Stimulated activated effector memory CD8-positive, alpha-beta T cell treated with anti-CD3 and anti-CD28 coated beads, Interleukin-12 subunit alpha, Interleukin-12 subunit beta, amount 100 ng/mL, for 72 hours (primary cell): Measurements from ENCODE around the gene PER3.

ENCODE experiments used
- ATAC-seq: fragments of 150-1000 bp; cut with Tn5 transposase; 2 replicates; pipeline ENCODE4 v1.10.0; 2021
- DNase-seq, 2 donors: peaks; one replicate each; pipeline ENCODE4 v3.0.0; 2021 to 2022; ENCODE audit warnings: low spot score in 2 of 2
- H3K27ac Mint-ChIP-seq: one replicate; pipeline ENCODE4 v1.8.0; 2022; ENCODE audit warnings: mild to moderate bottlenecking, mixed read lengths
- H3K36me3 Mint-ChIP-seq: one replicate; pipeline ENCODE4 v1.8.0; 2022; ENCODE audit warnings: mild to moderate bottlenecking, mixed read lengths
- H3K4me1 Mint-ChIP-seq: one replicate; pipeline ENCODE4 v1.8.0; 2022; ENCODE audit warnings: mixed read lengths
- H3K4me3 Mint-ChIP-seq: one replicate; pipeline ENCODE4 v1.8.0; 2022; ENCODE audit warnings: mild to moderate bottlenecking, mixed read lengths
- H3K9me3 Mint-ChIP-seq: one replicate; pipeline ENCODE4 v1.8.0; 2022; ENCODE audit warnings: mixed read lengths

The PER3 gene

DNA sequence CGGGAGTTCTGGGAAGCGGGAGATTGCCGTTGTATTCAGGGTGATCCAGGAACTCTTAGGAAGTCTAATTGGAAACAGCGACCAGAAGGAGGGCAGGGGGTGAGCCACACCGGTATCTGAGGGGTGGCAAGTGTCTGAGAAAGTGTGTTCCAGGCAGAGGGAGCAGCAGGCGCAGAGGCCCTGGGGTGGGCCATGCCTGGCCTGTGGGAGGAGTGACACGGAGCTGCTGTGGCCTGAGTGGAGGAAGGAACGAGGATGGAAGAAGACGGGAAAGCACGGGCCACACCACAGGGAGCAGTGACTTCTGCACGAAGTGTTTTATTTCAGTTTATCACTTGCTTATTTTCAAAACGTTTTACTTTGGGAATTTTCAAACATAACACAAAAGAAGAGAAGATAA, 11.3 kb downstream of the PER3 start:
- H3K27ac Mint-ChIP-seq: peak overlapping the region; percentile 17
- H3K36me3 Mint-ChIP-seq: no peaks in the 10 kb centered on the region
- DNase-seq (no peak), ATAC-seq (no peak)
- H3K9me3 Mint-ChIP-seq: peaks cover 4% of the 10 kb centered on the region
- H3K4me3 Mint-ChIP-seq: no peak overlapping the region
- H3K4me1 Mint-ChIP-seq: no peaks in the 10 kb centered on the region

DNA sequence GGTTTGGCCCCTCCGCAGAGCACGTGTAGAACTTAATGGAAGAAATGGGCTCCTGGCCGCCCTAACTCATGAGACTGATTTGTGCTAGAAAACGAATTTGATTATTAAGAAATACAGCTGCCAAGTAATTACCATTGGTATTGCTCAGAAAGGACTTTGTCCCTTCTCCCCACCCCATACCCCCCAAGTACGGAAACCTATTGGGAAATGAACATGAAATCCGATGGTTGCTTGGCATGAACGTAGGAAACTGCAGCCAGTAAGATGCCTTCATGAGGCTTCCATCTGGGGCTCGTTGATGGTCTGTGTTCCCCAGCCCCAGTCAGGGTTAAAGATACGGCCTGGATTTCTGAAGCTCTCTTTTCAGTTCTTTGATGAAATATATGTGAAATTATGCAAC, 21.4 kb downstream of the PER3 start:
- H3K4me3 Mint-ChIP-seq: no peak overlapping the region
- H3K27ac Mint-ChIP-seq: no peak overlapping the region
- H3K4me1 Mint-ChIP-seq: no peaks in the 10 kb centered on the region

DNA sequence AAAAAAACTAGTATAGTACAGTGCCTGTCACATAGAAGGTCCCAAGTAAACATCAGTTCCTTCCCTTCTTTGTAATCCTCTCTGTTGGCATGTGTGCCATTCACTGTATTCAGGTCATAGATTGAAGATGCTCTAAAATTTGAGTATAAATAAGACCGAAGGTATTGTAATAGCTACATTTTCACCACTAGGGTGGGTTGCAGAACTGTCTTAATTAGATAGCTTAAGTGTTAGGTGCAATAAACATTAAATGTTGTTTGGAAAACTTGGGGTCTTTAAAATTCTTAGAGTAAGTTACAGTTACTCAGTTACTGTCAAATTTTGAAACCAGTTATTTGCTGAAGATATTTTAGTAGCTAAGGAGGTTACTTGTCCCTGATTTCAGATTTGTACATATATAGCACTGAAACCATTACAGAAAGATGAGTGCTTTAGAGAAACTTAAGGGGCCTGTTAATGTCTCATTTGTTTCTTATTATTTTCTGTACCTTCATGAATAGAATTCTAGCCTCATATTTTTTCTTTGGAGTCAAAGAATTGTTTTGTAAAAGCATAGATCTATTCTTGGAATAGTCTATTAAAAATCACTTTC, 24.3 kb downstream of the PER3 start:
- DNase-seq (no peak), ATAC-seq (no peak)
- Mint-ChIP-seq H3K4me1 (no peaks in the 10 kb centered on the region), H3K27ac (no peak overlapping the region), H3K9me3 (peaks cover 5% of the 10 kb centered on the region), H3K4me3 (no peak overlapping the region), H3K36me3 (peaks cover 35% of the 10 kb centered on the region)

More for the DNA sequence above, 21.4 kb downstream of the PER3 start:
- peaks cover 31% of the 10 kb centered on the region for H3K36me3 Mint-ChIP-seq
- ATAC-seq (no peak), DNase-seq (no peak)
- no peaks in the 10 kb centered on the region for H3K9me3 Mint-ChIP-seq

DNA sequence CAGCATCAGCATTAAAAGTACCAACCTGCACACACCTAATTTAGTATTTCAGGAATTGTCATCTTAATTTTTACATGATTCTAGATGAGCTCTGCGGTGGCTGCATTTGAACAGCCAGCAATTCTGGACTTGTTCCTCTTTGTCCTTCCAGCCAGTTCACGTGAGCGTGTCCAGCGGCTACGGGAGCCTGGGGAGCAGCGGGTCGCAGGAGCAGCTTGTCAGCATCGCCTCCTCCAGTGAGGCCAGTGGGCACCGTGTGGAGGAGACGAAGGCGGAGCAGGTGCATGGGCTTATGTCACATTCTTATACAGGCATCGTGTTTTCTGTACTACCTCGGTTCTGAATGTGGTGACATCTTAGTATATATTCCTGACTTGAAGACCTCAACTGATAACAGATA, 25.7 kb downstream of the PER3 start:
- Mint-ChIP-seq H3K27ac (no peak overlapping the region), H3K9me3 (peaks cover 15% of the 10 kb centered on the region), H3K4me1 (no peaks in the 10 kb centered on the region), H3K4me3 (no peak overlapping the region), H3K36me3 (peaks cover 26% of the 10 kb centered on the region)
- no peak for DNase-seq
- no peak for ATAC-seq

DNA sequence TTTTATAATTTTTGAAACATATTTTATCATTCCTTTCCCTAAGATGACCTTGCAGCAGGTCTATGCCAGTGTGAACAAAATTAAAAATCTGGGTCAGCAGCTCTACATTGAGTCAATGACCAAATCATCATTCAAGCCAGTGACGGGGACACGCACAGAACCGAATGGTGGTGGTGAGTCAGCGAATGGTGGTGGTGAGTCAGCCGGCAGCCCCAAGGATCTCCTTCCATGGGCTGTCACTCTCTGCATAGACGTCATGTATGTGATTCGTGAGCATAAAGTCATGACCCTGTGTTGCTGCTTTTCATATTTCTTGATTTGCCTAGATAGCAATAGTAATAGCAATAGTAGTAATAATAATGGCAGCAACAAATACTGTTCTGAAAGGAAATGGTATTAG, 26.3 kb downstream of the PER3 start:
- Mint-ChIP-seq H3K4me3 (no peak overlapping the region), H3K9me3 (peaks cover 15% of the 10 kb centered on the region), H3K4me1 (no peaks in the 10 kb centered on the region), H3K27ac (no peak overlapping the region), H3K36me3 (peaks cover 20% of the 10 kb centered on the region)
- DNase-seq (no peak), ATAC-seq (peak; percentile 99)

DNA sequence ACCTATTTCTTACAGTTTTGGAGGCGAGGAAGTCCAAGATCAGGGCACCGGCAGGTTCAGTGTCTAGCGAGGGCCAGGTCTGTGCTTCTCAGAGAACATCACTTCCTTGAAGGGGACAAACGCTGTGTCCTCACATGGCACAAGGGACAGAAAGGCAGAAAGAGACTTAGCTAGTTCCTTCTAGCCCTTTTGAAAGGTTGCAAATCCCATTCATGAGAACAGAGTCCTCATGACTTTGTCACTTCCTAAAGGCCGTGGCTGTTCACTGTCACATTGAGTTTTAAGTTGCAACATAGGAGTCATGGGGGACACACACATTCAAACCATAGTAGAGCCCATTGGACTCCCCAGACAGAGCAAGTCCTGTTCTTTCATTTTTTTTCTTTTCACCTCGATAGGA, 27.4 kb downstream of the PER3 start:
- no peak overlapping the region for H3K4me3 Mint-ChIP-seq
- DNase-seq (no peak), ATAC-seq (no peak)
- H3K36me3 Mint-ChIP-seq: peaks cover 19% of the 10 kb centered on the region
- peaks cover 15% of the 10 kb centered on the region for H3K9me3 Mint-ChIP-seq
- no peaks in the 10 kb centered on the region for H3K4me1 Mint-ChIP-seq
- H3K27ac Mint-ChIP-seq: no peak overlapping the region

DNA sequence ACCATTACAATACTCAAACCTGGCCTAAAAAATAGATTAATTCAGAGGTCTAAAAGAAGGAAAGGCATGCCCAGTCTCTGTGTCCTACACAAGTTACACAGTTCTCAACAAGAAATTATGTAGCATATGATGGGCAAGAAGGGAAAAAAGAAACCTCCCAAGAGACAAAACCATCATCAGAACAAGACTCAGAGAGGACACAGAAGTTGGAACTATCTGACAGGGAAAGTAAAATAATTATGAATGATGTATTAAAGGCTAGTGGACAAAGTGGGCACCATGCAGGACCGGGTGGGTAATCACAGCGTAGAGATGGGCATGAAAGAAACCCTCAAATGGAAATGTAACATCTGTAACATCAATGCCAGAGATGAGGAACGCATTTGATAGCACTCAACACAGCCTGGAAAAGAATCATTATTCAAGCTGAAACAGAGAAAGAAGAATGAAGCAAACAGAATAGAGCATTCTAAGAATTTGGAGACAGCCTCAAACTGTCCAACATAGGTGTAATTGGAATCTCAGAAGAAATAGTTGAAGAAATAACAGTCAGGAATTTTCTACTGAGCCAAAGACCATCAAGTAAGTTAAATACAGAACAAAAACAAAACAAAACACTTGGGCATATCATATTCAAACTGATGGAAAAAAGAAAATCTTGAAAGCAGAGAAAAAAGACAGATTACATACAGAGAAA, 29.7 kb downstream of the PER3 start:
- peaks cover 19% of the 10 kb centered on the region for H3K36me3 Mint-ChIP-seq

DNA sequence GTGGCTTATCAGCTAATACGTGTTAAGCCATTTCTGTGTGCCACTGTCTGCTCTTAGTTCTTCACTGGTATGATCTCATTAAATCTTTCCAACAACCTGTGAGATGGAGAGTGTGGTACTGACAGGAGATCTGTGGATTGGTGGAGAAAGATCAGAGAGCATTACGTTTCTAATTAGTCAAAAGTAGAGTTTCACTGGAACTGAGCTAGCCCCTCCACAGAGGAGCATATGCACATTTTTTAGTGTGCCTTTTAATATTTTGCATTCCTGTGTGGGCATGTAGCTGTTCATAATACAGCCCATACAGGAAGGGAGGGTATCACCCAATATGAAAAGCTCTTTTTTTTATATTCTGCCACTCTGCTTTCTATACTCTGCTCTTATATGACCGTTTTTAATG, 37.2 kb downstream of the PER3 start:
- H3K36me3 Mint-ChIP-seq: peaks cover 27% of the 10 kb centered on the region
- no peak overlapping the region for H3K4me3 Mint-ChIP-seq
- ATAC-seq (no peak), DNase-seq (no peak)
- H3K4me1 Mint-ChIP-seq: no peaks in the 10 kb centered on the region
- no peak overlapping the region for H3K27ac Mint-ChIP-seq
- no peaks in the 10 kb centered on the region for H3K9me3 Mint-ChIP-seq

More for the DNA sequence above, 29.7 kb downstream of the PER3 start:
- ATAC-seq (no peak), DNase-seq (no peak)
- no peaks in the 10 kb centered on the region for H3K4me1 Mint-ChIP-seq
- peaks cover 15% of the 10 kb centered on the region for H3K9me3 Mint-ChIP-seq
- H3K4me3 Mint-ChIP-seq: no peak overlapping the region
- H3K27ac Mint-ChIP-seq: no peak overlapping the region

DNA sequence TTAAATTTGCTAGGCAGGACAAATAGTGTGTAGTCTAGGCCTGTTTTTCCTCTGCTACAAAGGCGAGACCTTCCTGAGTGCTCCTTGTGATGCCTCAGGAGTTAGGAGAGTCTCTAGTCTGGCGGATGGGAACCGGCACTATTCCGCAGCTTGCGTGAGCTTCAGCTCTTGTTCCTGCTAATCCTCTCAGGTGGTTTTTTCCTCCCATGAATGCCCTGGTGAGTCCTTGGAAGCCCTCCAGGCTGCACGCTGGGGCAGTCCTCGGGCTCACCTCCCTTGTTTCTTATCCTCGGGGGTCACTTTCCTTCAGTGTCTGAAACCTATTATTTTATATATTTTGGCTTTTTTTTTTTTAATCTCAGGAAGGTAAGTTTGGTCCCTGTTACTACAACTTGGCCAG, 40.6 kb downstream of the PER3 start:
- Mint-ChIP-seq H3K4me3 (no peak overlapping the region), H3K36me3 (peaks cover 31% of the 10 kb centered on the region)
- no peak for ATAC-seq

DNA sequence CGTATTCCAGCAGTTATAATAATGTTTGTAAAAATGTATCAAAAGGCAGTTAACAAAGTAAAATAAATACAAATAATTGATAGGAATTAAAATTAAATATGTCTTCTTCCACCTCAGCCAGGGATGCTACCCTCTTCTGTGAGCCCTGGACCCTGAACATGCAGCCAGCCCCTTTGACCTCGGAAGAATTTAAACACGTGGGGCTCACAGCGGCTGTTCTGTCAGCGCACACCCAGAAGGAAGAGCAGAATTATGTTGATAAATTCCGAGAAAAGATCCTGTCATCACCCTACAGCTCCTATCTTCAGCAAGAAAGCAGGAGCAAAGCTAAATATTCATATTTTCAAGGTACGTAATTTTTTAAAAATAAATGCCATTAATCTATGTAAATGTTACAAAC, 42.3 kb downstream of the PER3 start:
- no peak for ATAC-seq
- peaks cover 18% of the 10 kb centered on the region for H3K4me1 Mint-ChIP-seq

More for the DNA sequence above, 40.6 kb downstream of the PER3 start:
- Mint-ChIP-seq H3K9me3 (no peaks in the 10 kb centered on the region), H3K4me1 (peaks cover 6% of the 10 kb centered on the region), H3K27ac (no peak overlapping the region)
- no peak for DNase-seq

DNA sequence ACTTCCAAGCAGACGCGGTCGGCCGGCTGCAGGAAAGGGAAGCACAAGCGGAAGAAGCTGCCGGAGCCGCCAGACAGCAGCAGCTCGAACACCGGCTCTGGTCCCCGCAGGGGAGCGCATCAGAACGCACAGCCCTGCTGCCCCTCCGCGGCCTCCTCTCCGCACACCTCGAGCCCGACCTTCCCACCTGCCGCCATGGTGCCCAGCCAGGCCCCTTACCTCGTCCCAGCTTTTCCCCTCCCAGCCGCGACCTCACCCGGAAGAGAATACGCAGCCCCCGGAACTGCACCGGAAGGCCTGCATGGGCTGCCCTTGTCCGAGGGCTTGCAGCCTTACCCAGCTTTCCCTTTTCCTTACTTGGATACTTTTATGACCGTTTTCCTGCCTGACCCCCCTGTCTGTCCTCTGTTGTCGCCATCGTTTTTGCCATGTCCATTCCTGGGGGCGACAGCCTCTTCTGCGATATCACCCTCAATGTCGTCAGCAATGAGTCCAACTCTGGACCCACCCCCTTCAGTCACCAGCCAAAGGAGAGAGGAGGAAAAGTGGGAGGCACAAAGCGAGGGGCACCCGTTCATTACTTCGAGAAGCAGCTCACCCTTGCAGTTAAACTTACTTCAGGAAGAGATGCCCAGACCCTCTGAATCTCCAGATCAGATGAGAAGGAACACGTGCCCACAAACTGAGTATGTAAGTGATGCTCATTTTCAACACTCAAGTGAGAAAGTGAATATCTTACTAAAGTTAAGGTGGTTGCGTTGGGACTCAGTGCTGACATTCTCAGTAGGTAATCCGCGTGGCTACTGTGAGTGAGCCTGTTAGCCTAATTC, 43.2 kb downstream of the PER3 start:
- H3K36me3 Mint-ChIP-seq: peaks cover 36% of the 10 kb centered on the region

More for the DNA sequence above, 42.3 kb downstream of the PER3 start:
- H3K4me3 Mint-ChIP-seq: peak overlapping the region; percentile 79
- peaks cover 32% of the 10 kb centered on the region for H3K36me3 Mint-ChIP-seq
- H3K9me3 Mint-ChIP-seq: no peaks in the 10 kb centered on the region
- DNase-seq: no peak
- peak overlapping the region; percentile 89 for H3K27ac Mint-ChIP-seq

DNA sequence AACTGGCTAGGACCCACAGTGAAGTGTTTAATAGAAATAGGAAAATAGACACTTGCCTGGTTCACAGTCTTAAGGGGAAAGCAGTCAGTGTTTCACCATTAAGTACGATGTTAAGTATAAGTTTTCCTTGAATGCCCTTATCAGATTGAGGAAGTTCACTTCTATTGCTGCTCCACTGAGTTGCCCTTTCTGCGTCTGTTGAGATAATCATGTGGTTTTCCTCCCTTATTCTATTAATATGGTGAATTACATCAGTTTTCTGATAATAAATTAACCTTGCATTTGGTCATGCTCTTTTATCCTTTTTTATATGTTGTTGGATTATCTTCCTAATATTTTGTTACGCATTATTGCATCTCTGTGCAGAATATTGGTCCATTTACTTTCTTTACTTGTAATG, 47.4 kb downstream of the PER3 start:
- Mint-ChIP-seq H3K36me3 (peaks cover 67% of the 10 kb centered on the region), H3K27ac (no peak overlapping the region), H3K9me3 (no peaks in the 10 kb centered on the region), H3K4me1 (peaks cover 23% of the 10 kb centered on the region), H3K4me3 (no peak overlapping the region)
- no peak for DNase-seq
- no peak for ATAC-seq

More for the DNA sequence above, 43.2 kb downstream of the PER3 start:
- Mint-ChIP-seq H3K4me1 (peaks cover 23% of the 10 kb centered on the region), H3K27ac (peak overlapping the region; percentile 89), H3K4me3 (peak overlapping the region; percentile 79), H3K9me3 (no peaks in the 10 kb centered on the region)
- peak; percentile 79 for ATAC-seq
- peak; percentile 8 to 64 for DNase-seq

DNA sequence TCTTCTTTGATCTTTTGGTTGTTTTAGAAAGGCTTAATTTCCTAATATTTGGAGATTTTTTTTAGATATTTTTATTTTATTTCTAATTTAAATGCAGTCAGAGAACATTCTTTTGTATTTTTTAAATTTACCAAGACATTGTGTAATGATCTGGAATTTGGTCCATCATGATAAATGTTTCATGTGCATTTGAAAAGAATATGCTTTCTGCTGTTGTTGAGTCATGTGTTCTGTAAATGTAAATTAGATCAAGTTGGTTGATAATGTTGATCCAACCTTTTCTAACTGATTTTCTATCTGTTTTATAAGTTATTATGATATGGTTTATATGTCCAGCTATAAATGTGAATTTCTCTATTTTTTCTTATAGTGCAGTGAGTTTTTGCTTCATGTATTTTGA, 48.9 kb downstream of the PER3 start:
- Mint-ChIP-seq H3K36me3 (peaks cover 73% of the 10 kb centered on the region), H3K9me3 (no peaks in the 10 kb centered on the region), H3K4me3 (no peak overlapping the region), H3K4me1 (peaks cover 23% of the 10 kb centered on the region), H3K27ac (no peak overlapping the region)
- no peak for DNase-seq
- ATAC-seq: no peak

DNA sequence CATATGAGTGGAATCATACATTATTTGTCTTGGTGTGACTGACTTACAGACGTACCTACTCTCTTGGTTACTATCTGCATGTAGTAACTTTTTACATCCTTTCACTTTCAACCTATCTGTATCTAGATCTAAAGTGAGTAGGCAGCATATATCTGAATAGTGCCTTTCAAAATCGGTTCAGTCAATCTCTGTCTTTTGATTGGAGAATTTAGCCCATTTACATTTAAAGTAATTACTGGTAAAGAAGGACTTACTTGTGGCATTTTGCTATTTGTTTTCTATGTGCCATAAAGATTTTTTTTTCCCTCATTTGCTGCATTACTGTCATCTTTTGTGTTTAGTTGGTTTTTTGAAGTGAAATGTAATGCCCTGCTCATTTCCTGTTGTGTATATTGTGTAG, 54.6 kb downstream of the PER3 start:
- ATAC-seq (no peak), DNase-seq (no peak)
- Mint-ChIP-seq H3K4me1 (no peaks in the 10 kb centered on the region), H3K4me3 (no peak overlapping the region), H3K27ac (no peak overlapping the region), H3K36me3 (peaks cover 90% of the 10 kb centered on the region), H3K9me3 (peaks cover 9% of the 10 kb centered on the region)

DNA sequence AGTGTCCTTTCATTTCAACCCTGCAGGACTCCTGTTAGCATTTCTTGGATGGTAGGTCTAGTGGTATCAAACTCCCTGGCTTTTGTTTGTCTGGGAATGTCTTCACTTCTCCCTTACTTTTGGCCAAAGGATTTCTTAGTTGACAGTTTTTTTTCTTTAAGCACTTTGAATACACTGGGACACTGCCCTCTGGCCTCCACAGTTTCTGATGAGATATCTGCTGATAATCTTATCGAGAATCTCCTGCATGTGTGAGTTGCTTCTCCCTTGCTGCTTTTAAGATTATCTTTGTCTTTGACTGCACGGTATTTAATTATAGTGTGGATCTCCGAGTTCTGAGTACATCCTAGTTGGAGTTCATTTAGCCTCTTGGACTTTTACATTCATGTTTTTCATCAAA, 55.4 kb downstream of the PER3 start:
- no peak overlapping the region for H3K27ac Mint-ChIP-seq

More for the DNA sequence above, 55.4 kb downstream of the PER3 start:
- DNase-seq (no peak), ATAC-seq (no peak)
- Mint-ChIP-seq H3K9me3 (peaks cover 9% of the 10 kb centered on the region), H3K4me1 (no peaks in the 10 kb centered on the region), H3K4me3 (no peak overlapping the region), H3K36me3 (peaks cover 90% of the 10 kb centered on the region)
